Aorta (tissue), 5 donors: ENCODE measurements around the gene PDE8B. TPM values are rescaled to one million over a fixed set of nuclear protein-coding genes. Genes with fewer than 3 reads are reported as not detected.

Experiments used
- ATAC-seq: fragments of 200-7000 bp; cut with Tn5 transposase; one replicate; pipeline ENCODE4 v1.9.1; 2022; ENCODE audit warnings: moderate library complexity; ENCODE audit not compliant: low FRiP score
- DNase-seq, 2 donors: peaks; one replicate each; pipeline ENCODE4 v3.0.0-alpha.2; 2020
- H3K27ac ChIP-seq, 2 donors: one replicate each; pipeline ENCODE4 v1.5.1; 2013; ENCODE audit warnings: low read length in 2 of 2, mild to moderate bottlenecking in 2 of 2, moderate library complexity in 2 of 2, control low read depth in 1 of 2, inconsistent platforms in 1 of 2, low read depth in 1 of 2
- H3K27me3 ChIP-seq, 2 donors: one replicate each; pipeline ENCODE4 v1.6.1; 2013; ENCODE audit warnings: control low read depth in 1 of 2, low read length in 1 of 2, mild to moderate bottlenecking in 1 of 2, moderate library complexity in 1 of 2; ENCODE audit not compliant: insufficient read depth in 2 of 2, control insufficient read depth in 1 of 2
- H3K36me3 ChIP-seq, 2 donors: one replicate each; pipeline ENCODE4 v1.6.1; 2013; ENCODE audit warnings: control low read depth in 1 of 2, low read length in 1 of 2, mild to moderate bottlenecking in 1 of 2; ENCODE audit not compliant: insufficient read depth in 2 of 2, control insufficient read depth in 1 of 2
- H3K4me1 ChIP-seq, 2 donors: one replicate each; pipeline ENCODE4 v1.6.1; 2013; ENCODE audit warnings: low read length in 2 of 2, control low read depth in 1 of 2, mild to moderate bottlenecking in 1 of 2, moderate library complexity in 1 of 2; ENCODE audit not compliant: insufficient read depth in 2 of 2, control insufficient read depth in 1 of 2
- H3K4me3 ChIP-seq, 2 donors: one replicate each; pipeline ENCODE4 v1.5.1; 2013; ENCODE audit warnings: low read length in 2 of 2, control low read depth in 1 of 2, mild to moderate bottlenecking in 1 of 2
- H3K9me3 ChIP-seq: one replicate; pipeline ENCODE4 v1.6.1; 2013; ENCODE audit warnings: mild to moderate bottlenecking, low read length; ENCODE audit not compliant: control insufficient read depth
- WGBS, 2 donors: extraction: QIAGEN DNeasy Blood & Tissue Kit; methylation state at CpG; one replicate each; pipeline ENCODE4 v1.1.7; 2013; 5-methylcytosine and 5-hydroxymethylcytosine counted together
- intact Hi-C, 2 donors: fragments of 100-400 bp; cut with DNase I; formaldehyde crosslinking; loops; one replicate each; pipeline versions ENCODE4 v1.14.2 to v1.15.0; 2022
- polyA plus RNA-seq, 2 donors: library from polyadenylated mRNA; stranded (reverse); fragments of 200-250 nt; gene quantifications; one replicate each; pipeline ENCODE4 v1.2.3, GENCODE V29; 2013
- total RNA-seq, 2 donors: library from RNA; stranded (reverse); fragmentation: NEBNext Ultra II Directional; extraction: Animal tissue kit (Norgen Biotek cat#: 25700); gene quantifications; one replicate each; pipeline ENCODE4 v1.2.1, GENCODE V29; 2021
- donor health status: healthy with polysubstance abuse.
- donor health status: Bipolar disorder and iron deficiency.
- donor health status: DM: no; HTN: no; CAD: no.
- donor health status: DM: no; HTN: no; CAD: no.
- donor health status: DM: yes; HTN: yes; CAD: no.

Gene PDE8B
- total and polyA plus RNA-seq, 4 donors = 16.3 to 42.6 (median 22.1) TPM

- Histone ChIP-seq H3K9me3 (no peaks in the 10 kb centered on the region), H3K36me3 (no peaks in the 10 kb centered on the region), H3K27me3 (no peaks in the 10 kb centered on the region), H3K27ac (no peak overlapping the region), H3K4me1 (peaks cover 0 to 5% of the 10 kb centered on the region in 2 donors), H3K4me3 (no peak overlapping the region)
- intact Hi-C loops = no loop called here
- 74 to 82% methylated on average over 8 of the region's 8 CpGs for WGBS, 2 donors
- DNase-seq = no peak
- no peak for ATAC-seq
These were observed 21.1 kb downstream of the PDE8B start for GRCh38 chr5:77231471-77232138.

- H3K4me3 ChIP-seq = no peak overlapping the region
- no peaks in the 10 kb centered on the region for H3K9me3 ChIP-seq
- intact Hi-C loops = no loop called here
- no peak overlapping the region for H3K27ac ChIP-seq
- no peaks in the 10 kb centered on the region for H3K27me3 ChIP-seq
- ATAC-seq (no peak), DNase-seq (peak in 1 of 2 donors; percentile 57)
- peaks cover 0 to 5% of the 10 kb centered on the region in 2 donors for H3K4me1 ChIP-seq
- H3K36me3 ChIP-seq = no peaks in the 10 kb centered on the region
- WGBS, 2 donors = 80 to 86% methylated on average over 6 of the region's 6 CpGs
These were observed 22.3 kb downstream of the PDE8B start for GRCh38 chr5:77232574-77233358.

- Histone ChIP-seq H3K4me1 (peaks cover 0 to 3% of the 10 kb centered on the region in 2 donors), H3K27me3 (no peaks in the 10 kb centered on the region), H3K36me3 (no peaks in the 10 kb centered on the region), H3K9me3 (no peaks in the 10 kb centered on the region), H3K27ac (no peak overlapping the region), H3K4me3 (peak overlapping the region in 1 of 2 donors; percentile 18)
- 51 to 60% methylated on average over 3 of the region's 3 CpGs for WGBS, 2 donors
- DNase-seq (no peak), ATAC-seq (no peak)
- intact Hi-C loops = no loop called here
These were observed 25.6 kb downstream of the PDE8B start for GRCh38 chr5:77235846-77236721.

GRCh38 chr5:77239126-77239741 is 28.8 kb downstream of the PDE8B start:
- 66% methylated on average over 3 of the region's 3 CpGs for WGBS, 2 donors
- Histone ChIP-seq H3K4me3 (no peak overlapping the region), H3K27ac (no peak overlapping the region), H3K4me1 (no peaks in the 10 kb centered on the region), H3K27me3 (no peaks in the 10 kb centered on the region), H3K36me3 (no peaks in the 10 kb centered on the region), H3K9me3 (no peaks in the 10 kb centered on the region)
- no peak for DNase-seq
- intact Hi-C loops = no loop called here
- no peak for ATAC-seq

GRCh38 chr5:77241444-77241843 is 31.0 kb downstream of the PDE8B start:
- intact Hi-C loops = no loop called here

GRCh38 chr5:77249475-77249874 is 39.0 kb downstream of the PDE8B start:
- 90 to 95% methylated on average over 2 of the region's 2 CpGs for WGBS, 2 donors
- DNase-seq (no peak), ATAC-seq (no peak)
- intact Hi-C loops = no loop called here
- H3K27ac ChIP-seq = no peak overlapping the region
- no peaks in the 10 kb centered on the region for H3K4me1 ChIP-seq
- H3K27me3 ChIP-seq = no peaks in the 10 kb centered on the region
- H3K36me3 ChIP-seq = peaks cover 0 to 1% of the 10 kb centered on the region in 2 donors
- no peaks in the 10 kb centered on the region for H3K9me3 ChIP-seq
- H3K4me3 ChIP-seq = no peak overlapping the region

More at GRCh38 chr5:77241444-77241843, 31.0 kb downstream of the PDE8B start:
- Histone ChIP-seq H3K4me1 (no peaks in the 10 kb centered on the region), H3K27ac (no peak overlapping the region), H3K36me3 (no peaks in the 10 kb centered on the region), H3K9me3 (no peaks in the 10 kb centered on the region), H3K4me3 (no peak overlapping the region), H3K27me3 (no peaks in the 10 kb centered on the region)
- DNase-seq (no peak), ATAC-seq (no peak)
- WGBS, 2 donors = 24 to 26% methylated on average over 1 of the region's 1 CpG

GRCh38 chr5:77250021-77250420 is 39.5 kb downstream of the PDE8B start:
- Histone ChIP-seq H3K4me3 (no peak overlapping the region), H3K27me3 (no peaks in the 10 kb centered on the region), H3K27ac (no peak overlapping the region), H3K9me3 (no peaks in the 10 kb centered on the region), H3K36me3 (peaks cover 0 to 1% of the 10 kb centered on the region in 2 donors), H3K4me1 (no peaks in the 10 kb centered on the region)
- no peak for ATAC-seq
- 87 to 93% methylated on average over 4 of the region's 4 CpGs for WGBS, 2 donors
- intact Hi-C loops = no loop called here
- no peak for DNase-seq

GRCh38 chr5:77251921-77252320 is 41.4 kb downstream of the PDE8B start:
- peaks cover 0 to 1% of the 10 kb centered on the region in 2 donors for H3K36me3 ChIP-seq
- H3K4me1 ChIP-seq = no peaks in the 10 kb centered on the region
- intact Hi-C loops = no loop called here
- no peak overlapping the region for H3K27ac ChIP-seq
- DNase-seq = no peak
- H3K9me3 ChIP-seq = no peaks in the 10 kb centered on the region
- no peak overlapping the region for H3K4me3 ChIP-seq
- no peaks in the 10 kb centered on the region for H3K27me3 ChIP-seq
- 67 to 68% methylated on average over 3 of the region's 3 CpGs for WGBS, 2 donors
- peak; percentile 29 for ATAC-seq
